ENCODE measurements around the gene POMT1.

DNA sequence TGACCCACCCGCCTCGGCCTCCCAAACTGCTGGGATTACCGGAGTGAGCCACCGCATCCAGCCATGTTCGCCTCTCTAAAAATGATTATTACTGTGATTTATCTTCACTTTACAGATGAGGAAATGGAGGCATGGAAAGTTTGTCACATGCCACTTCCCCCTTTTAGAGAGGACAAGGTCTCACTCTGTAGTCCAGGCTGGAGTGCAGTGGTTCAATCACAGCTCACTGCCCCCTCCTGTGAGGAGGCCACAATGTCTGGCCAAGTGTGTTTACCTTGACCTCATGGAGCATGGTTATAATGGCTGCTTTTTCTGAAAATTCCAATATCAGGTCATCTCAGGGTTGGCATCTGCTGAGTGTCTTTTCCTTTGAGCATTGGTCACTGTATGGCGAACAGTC, 49.3 kb downstream of the POMT1 start:
- TF ChIP-seq CTCF (IDR thresholded peaks at IDR 0.05; ENCODE audit: insufficient read depth, low read length, poor library complexity, severe bottlenecking) (no peak), EZH2phosphoT487 (conservative IDR thresholded peaks at IDR 0.05; ENCODE audit: low read length) (no peak)

All from SU-DHL-6 (cell line).